PFSK-1 (cell line): ENCODE data around the gene C8G.

Experiments
- POLR2AphosphoS5 ChIP-seq: IDR thresholded peaks from 2 replicates; pipeline ENCODE4 v1.6.1; 2012; ENCODE audit warnings: low read depth, mild to moderate bottlenecking, control low read depth, low read length, moderate library complexity
- SIN3A ChIP-seq: IDR thresholded peaks from 2 replicates; pipeline ENCODE4 v1.6.1; 2012; ENCODE audit warnings: mild to moderate bottlenecking, low read length, moderate library complexity, borderline replicate concordance; ENCODE audit not compliant: insufficient read depth
- TAF1 ChIP-seq: IDR thresholded peaks from 2 replicates; pipeline ENCODE4 v1.6.1; 2012; ENCODE audit warnings: low read length, control low read depth, borderline replicate concordance; ENCODE audit not compliant: insufficient read depth
- TF ChIP-seq, protein P1 (sequence below), 2 experiments: IDR thresholded peaks; 2 replicates each; pipeline versions ENCODE4 v1.6.1 to v1.8.0; 2011 to 2012; ENCODE audit warnings: low read depth in 2 of 2, low read length in 2 of 2, control low read depth in 1 of 2, inconsistent platforms in 1 of 2, mild to moderate bottlenecking in 1 of 2, moderate library complexity in 1 of 2; ENCODE audit not compliant: insufficient read depth in 1 of 2

- TF ChIP-seq TAF1, result no peak
- TF ChIP-seq POLR2AphosphoS5, result no peak
- TF ChIP-seq, protein P1, sequence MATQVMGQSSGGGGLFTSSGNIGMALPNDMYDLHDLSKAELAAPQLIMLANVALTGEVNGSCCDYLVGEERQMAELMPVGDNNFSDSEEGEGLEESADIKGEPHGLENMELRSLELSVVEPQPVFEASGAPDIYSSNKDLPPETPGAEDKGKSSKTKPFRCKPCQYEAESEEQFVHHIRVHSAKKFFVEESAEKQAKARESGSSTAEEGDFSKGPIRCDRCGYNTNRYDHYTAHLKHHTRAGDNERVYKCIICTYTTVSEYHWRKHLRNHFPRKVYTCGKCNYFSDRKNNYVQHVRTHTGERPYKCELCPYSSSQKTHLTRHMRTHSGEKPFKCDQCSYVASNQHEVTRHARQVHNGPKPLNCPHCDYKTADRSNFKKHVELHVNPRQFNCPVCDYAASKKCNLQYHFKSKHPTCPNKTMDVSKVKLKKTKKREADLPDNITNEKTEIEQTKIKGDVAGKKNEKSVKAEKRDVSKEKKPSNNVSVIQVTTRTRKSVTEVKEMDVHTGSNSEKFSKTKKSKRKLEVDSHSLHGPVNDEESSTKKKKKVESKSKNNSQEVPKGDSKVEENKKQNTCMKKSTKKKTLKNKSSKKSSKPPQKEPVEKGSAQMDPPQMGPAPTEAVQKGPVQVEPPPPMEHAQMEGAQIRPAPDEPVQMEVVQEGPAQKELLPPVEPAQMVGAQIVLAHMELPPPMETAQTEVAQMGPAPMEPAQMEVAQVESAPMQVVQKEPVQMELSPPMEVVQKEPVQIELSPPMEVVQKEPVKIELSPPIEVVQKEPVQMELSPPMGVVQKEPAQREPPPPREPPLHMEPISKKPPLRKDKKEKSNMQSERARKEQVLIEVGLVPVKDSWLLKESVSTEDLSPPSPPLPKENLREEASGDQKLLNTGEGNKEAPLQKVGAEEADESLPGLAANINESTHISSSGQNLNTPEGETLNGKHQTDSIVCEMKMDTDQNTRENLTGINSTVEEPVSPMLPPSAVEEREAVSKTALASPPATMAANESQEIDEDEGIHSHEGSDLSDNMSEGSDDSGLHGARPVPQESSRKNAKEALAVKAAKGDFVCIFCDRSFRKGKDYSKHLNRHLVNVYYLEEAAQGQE (IDR thresholded peaks at IDR 0.05; ENCODE audit: insufficient read depth in 1 of 2, low read depth in 2 of 2, low read length in 2 of 2), result no peak
- no peak for TF ChIP-seq SIN3A
Measured at GRCh38 chr9:136992819-136993369, 47.9 kb downstream of the C8G start.
